Measurements from ENCODE around the gene MICU1. TPM values are rescaled to one million over a fixed set of nuclear protein-coding genes. Genes with fewer than 3 reads are reported as not detected.

Gene MICU1
- total RNA-seq, 1 donor from 2014 or later, result 37.4 TPM

GRCh38 chr10:72661431-72661830, 35.6 kb upstream of the MICU1 start:
- no peak for TF ChIP-seq CTCF (IDR thresholded peaks at IDR 0.05; ENCODE audit: borderline replicate concordance)
- Histone ChIP-seq H3K4me1 (no peaks in the 10 kb centered on the region), H3K27ac (replicated peaks) (no peak overlapping the region), H3K36me3 (no peaks in the 10 kb centered on the region), H3K27me3 (ENCODE audit: low read depth) (no peaks in the 10 kb centered on the region), H3K9me3 (replicated peaks) (no peaks in the 10 kb centered on the region), H3K4me3 (no peak overlapping the region)
- intact Hi-C loops (cut with micrococcal nuclease), result no loop called here
- DNase-seq, result no peak

- intact Hi-C loops (cut with micrococcal nuclease), result no loop called here
- H3K9me3 ChIP-seq (replicated peaks), result no peaks in the 10 kb centered on the region
These were observed 34.3 kb upstream of the MICU1 start for GRCh38 chr10:72660220-72660619.

GRCh38 chr10:72659694-72660093, 33.8 kb upstream of the MICU1 start:
- Histone ChIP-seq H3K27ac (replicated peaks) (no peak overlapping the region), H3K27me3 (ENCODE audit: low read depth) (no peaks in the 10 kb centered on the region), H3K9me3 (replicated peaks) (no peaks in the 10 kb centered on the region), H3K4me3 (no peak overlapping the region), H3K4me1 (no peaks in the 10 kb centered on the region), H3K36me3 (no peaks in the 10 kb centered on the region)
- DNase-seq, result no peak
- no peak for TF ChIP-seq CTCF (IDR thresholded peaks at IDR 0.05; ENCODE audit: borderline replicate concordance)
- intact Hi-C loops (cut with micrococcal nuclease), result no loop called here

More at GRCh38 chr10:72660220-72660619, 34.3 kb upstream of the MICU1 start:
- no peak for DNase-seq
- Histone ChIP-seq H3K4me1 (no peaks in the 10 kb centered on the region), H3K4me3 (no peak overlapping the region), H3K36me3 (no peaks in the 10 kb centered on the region), H3K27ac (replicated peaks) (no peak overlapping the region), H3K27me3 (ENCODE audit: low read depth) (no peaks in the 10 kb centered on the region)
- no peak for TF ChIP-seq CTCF (IDR thresholded peaks at IDR 0.05; ENCODE audit: borderline replicate concordance)

GRCh38 chr10:72658696-72659400, 33.0 kb upstream of the MICU1 start:
- no peaks in the 10 kb centered on the region for H3K27me3 ChIP-seq (ENCODE audit: low read depth)
- no peak for TF ChIP-seq CTCF (IDR thresholded peaks at IDR 0.05; ENCODE audit: borderline replicate concordance)

GRCh38 chr10:72654720-72655119, 28.8 kb upstream of the MICU1 start:
- H3K4me1 ChIP-seq, result no peaks in the 10 kb centered on the region
- no peak for DNase-seq
- TF ChIP-seq CTCF (IDR thresholded peaks at IDR 0.05; ENCODE audit: borderline replicate concordance), result no peak
- H3K36me3 ChIP-seq, result no peaks in the 10 kb centered on the region
- H3K4me3 ChIP-seq, result no peak overlapping the region
- intact Hi-C loops (cut with micrococcal nuclease), result no loop called here
- no peak overlapping the region for H3K27ac ChIP-seq (replicated peaks)
- no peaks in the 10 kb centered on the region for H3K27me3 ChIP-seq (ENCODE audit: low read depth)
- H3K9me3 ChIP-seq (replicated peaks), result no peaks in the 10 kb centered on the region

More at GRCh38 chr10:72658696-72659400, 33.0 kb upstream of the MICU1 start:
- intact Hi-C loops (cut with micrococcal nuclease), result no loop called here
- no peak for DNase-seq
- Histone ChIP-seq H3K36me3 (no peaks in the 10 kb centered on the region), H3K4me3 (no peak overlapping the region), H3K27ac (replicated peaks) (no peak overlapping the region), H3K9me3 (replicated peaks) (no peaks in the 10 kb centered on the region), H3K4me1 (no peaks in the 10 kb centered on the region)
